GM23338 (cell line): ENCODE results near the gene CIC. TPM values are rescaled to one million over a fixed set of nuclear protein-coding genes. Genes with fewer than 3 reads are reported as not detected.

Experiments
- ATAC-seq: fragments of 200-7000 bp; cut with Tn5 transposase; 3 replicates; pipeline ENCODE4 v1.9.1; 2020
- DNase-seq: peaks from one replicate; pipeline ENCODE4 v3.0.0-alpha.2; 2015; ENCODE audit warnings: low spot score
- H2AFZ ChIP-seq: fragments of 200-600 bp; sonication (generic); 2 replicates; pipeline ENCODE4 v1.8.0; 2016; ENCODE audit warnings: antibody characterized with exemption, mild to moderate bottlenecking, moderate library complexity
- H3F3A ChIP-seq: fragments of 200-600 bp; sonication (generic); replicated peaks from 2 replicates; pipeline ENCODE4 v1.8.0; 2017; ENCODE audit warnings: antibody characterized with exemption, mixed run types, low read depth
- H3K27ac ChIP-seq: fragments of 200-600 bp; sonication (generic); 2 replicates; pipeline ENCODE4 v1.6.1; 2016; ENCODE audit warnings: low read depth
- H3K27me3 ChIP-seq: fragments of 200-600 bp; sonication (generic); 2 replicates; pipeline ENCODE4 v1.8.0; 2016; ENCODE audit warnings: mild to moderate bottlenecking, mixed run types, moderate library complexity; ENCODE audit not compliant: insufficient read depth
- H3K36me3 ChIP-seq: fragments of 200-600 bp; sonication (generic); 2 replicates; pipeline ENCODE4 v1.8.0; 2016; ENCODE audit warnings: mild to moderate bottlenecking; ENCODE audit not compliant: insufficient read depth
- H3K4me1 ChIP-seq: fragments of 200-600 bp; sonication (generic); 2 replicates; pipeline ENCODE4 v1.8.0; 2016; ENCODE audit warnings: mild to moderate bottlenecking, moderate library complexity; ENCODE audit not compliant: insufficient read depth
- H3K4me2 ChIP-seq: fragments of 200-600 bp; sonication (generic); 2 replicates; pipeline ENCODE4 v1.7.1; 2017; ENCODE audit warnings: mixed run types
- H3K4me3 ChIP-seq: fragments of 200-600 bp; sonication (generic); 2 replicates; pipeline ENCODE4 v1.6.1; 2016; ENCODE audit warnings: mixed run types
- H3K79me2 ChIP-seq: fragments of 200-600 bp; sonication (generic); replicated peaks from 2 replicates; pipeline ENCODE4 v1.8.0; 2017; ENCODE audit warnings: mild to moderate bottlenecking; ENCODE audit not compliant: insufficient read depth
- H3K9me2 ChIP-seq: fragments of 200-600 bp; sonication (generic); 2 replicates; pipeline ENCODE4 v1.8.0; 2017; ENCODE audit not compliant: insufficient read depth
- H4K20me1 ChIP-seq: fragments of 200-600 bp; sonication (generic); replicated peaks from 2 replicates; pipeline ENCODE4 v1.8.0; 2017; ENCODE audit warnings: mild to moderate bottlenecking; ENCODE audit not compliant: insufficient read depth
- H3K27ac Mint-ChIP-seq: 2 replicates; pipeline ENCODE4 v1.8.0; 2020; ENCODE audit warnings: inconsistent platforms, mild to moderate bottlenecking, moderate library complexity, mixed read lengths
- H3K27me3 Mint-ChIP-seq: 3 replicates; pipeline ENCODE4 v1.8.0; 2022; ENCODE audit warnings: low read depth, mild to moderate bottlenecking, moderate library complexity, mixed read lengths, inconsistent platforms; ENCODE audit not compliant: insufficient read depth, poor library complexity
- H3K36me3 Mint-ChIP-seq: 3 replicates; pipeline ENCODE4 v1.8.0; 2021; ENCODE audit warnings: low read depth, mild to moderate bottlenecking, inconsistent platforms, moderate library complexity, mixed read lengths
- H3K4me1 Mint-ChIP-seq: 3 replicates; pipeline ENCODE4 v1.8.0; 2020; ENCODE audit warnings: mild to moderate bottlenecking, inconsistent platforms, mixed read lengths
- H3K4me3 Mint-ChIP-seq: 3 replicates; pipeline ENCODE4 v1.8.0; 2021; ENCODE audit warnings: moderate library complexity, mild to moderate bottlenecking, inconsistent platforms, mixed read lengths
- H3K9me3 Mint-ChIP-seq: 3 replicates; pipeline ENCODE4 v1.8.0; 2020; ENCODE audit warnings: moderate library complexity, mild to moderate bottlenecking, inconsistent platforms, mixed read lengths
- CTCF ChIP-seq, 2 experiments: fragments of 200-600 bp in 1 of 2; sonication (generic) in 1 of 2; conservative IDR thresholded peaks; 2 replicates each; pipeline versions ENCODE4 v1.5.1 to v1.6.1; 2016 to 2017; ENCODE audit warnings: antibody characterized with exemption in 2 of 2, low read depth in 2 of 2, mild to moderate bottlenecking in 2 of 2, moderate library complexity in 1 of 2
- ETS1 ChIP-seq: IDR thresholded peaks from 2 replicates; pipeline ENCODE4 v1.6.1; 2016; ENCODE audit warnings: antibody characterized with exemption
- EZH2 ChIP-seq: fragments of 200-600 bp; sonication (generic); IDR thresholded peaks from one replicate; pipeline ENCODE4 v1.8.0; 2017; ENCODE audit warnings: antibody characterized with exemption, mild to moderate bottlenecking, low read depth; ENCODE audit not compliant: unreplicated experiment
- EZH2phosphoT487 ChIP-seq: fragments of 200-600 bp; sonication (generic); IDR thresholded peaks from one replicate; pipeline ENCODE4 v1.8.1; 2018; ENCODE audit warnings: antibody characterized with exemption; ENCODE audit not compliant: unreplicated experiment
- JUNB ChIP-seq: IDR thresholded peaks from one replicate; pipeline ENCODE4 v1.6.1; 2016; ENCODE audit warnings: antibody characterized with exemption; ENCODE audit not compliant: unreplicated experiment
- POLR2AphosphoS5 ChIP-seq: IDR thresholded peaks from 2 replicates; pipeline ENCODE4 v1.6.1; 2016; ENCODE audit warnings: antibody characterized with exemption, low read depth
- STAT1 ChIP-seq: IDR thresholded peaks from one replicate; pipeline ENCODE4 v1.6.1; 2016; ENCODE audit warnings: antibody characterized with exemption; ENCODE audit not compliant: unreplicated experiment
- ZNF462 ChIP-seq: fragments of 250-450 bp; sonication (Bioruptor Pico); IDR thresholded peaks from 2 replicates; pipeline ENCODE4 v1.5.0; 2020; ENCODE audit warnings: mild to moderate bottlenecking, moderate library complexity
- polyA plus RNA-seq: library from polyadenylated mRNA; unstranded; fragments of >200 nt; fragmentation: Nextera tagmentation; extraction: Ambion mirVana; gene quantifications from 2 replicates; pipeline ENCODE4 v1.2.1, GENCODE V29; 2016
- total RNA-seq: library from RNA; depleted of rRNA; stranded (reverse); fragments of >200 nt; shearing (Covaris generic); gene quantifications from 2 replicates; pipeline ENCODE4 v1.2.3, GENCODE V29; 2014

Gene CIC
- total and polyA plus RNA-seq, 2 experiments from 2014 or later, result 13.2 to 42.0 TPM

GRCh38 chr19:42277821-42278451 is 8.9 kb downstream of the CIC start:
- H4K20me1 ChIP-seq, result 0 out of 2 replicates have a peak, but pooled peaks cover 3% of the 10 kb centered on the region
- ATAC-seq (no peak), DNase-seq (no peak)
- H3K4me1 ChIP-seq, result peaks cover 22% of the 10 kb centered on the region
- Mint-ChIP-seq H3K27me3 (peaks cover 18% of the 10 kb centered on the region), H3K4me1 (peaks cover 26% of the 10 kb centered on the region), H3K4me3 (peak overlapping the region; percentile 2; the same call in 1 of the 3 replicates), H3K27ac (no peak overlapping the region), H3K9me3 (no peaks in the 10 kb centered on the region; the same call in 2 of the 3 replicates), H3K36me3 (peaks cover 7% of the 10 kb centered on the region; the same call in 2 of the 3 replicates)
- no peak overlapping the region for H3K4me3 ChIP-seq
- no peaks in the 10 kb centered on the region for H3K9me2 ChIP-seq
- peaks cover 11% of the 10 kb centered on the region; the same call in 1 of the 2 replicates for H3F3A ChIP-seq
- no peak overlapping the region for H2AFZ ChIP-seq
- no peak overlapping the region for H3K27ac ChIP-seq
- H3K27me3 ChIP-seq, result no peaks in the 10 kb centered on the region
- peaks cover under 1% of the 10 kb centered on the region; the same call in 1 of the 2 replicates for H3K79me2 ChIP-seq
- no peak overlapping the region for H3K4me2 ChIP-seq
- no peaks in the 10 kb centered on the region for H3K36me3 ChIP-seq
- TF ChIP-seq CTCF (conservative IDR thresholded peaks at IDR 0.05; ENCODE audit: low read depth in 2 of 2) (0 out of 4 replicates have a peak, but pooled peaks of 1 of the 2 experiments have one; percentile 16), POLR2AphosphoS5 (no peak)

GRCh38 chr19:42278452-42279154 is 9.6 kb downstream of the CIC start:
- Histone ChIP-seq H3K4me2 (no peak overlapping the region), H3K9me2 (no peaks in the 10 kb centered on the region), H3K4me1 (peaks cover 27% of the 10 kb centered on the region), H3K4me3 (no peak overlapping the region), H4K20me1 (0 out of 2 replicates have a peak, but pooled peaks cover 3% of the 10 kb centered on the region), H3K27ac (no peak overlapping the region), H3K27me3 (no peaks in the 10 kb centered on the region), H2AFZ (no peak overlapping the region), H3K79me2 (peaks cover 3% of the 10 kb centered on the region; the same call in 1 of the 2 replicates), H3K36me3 (no peaks in the 10 kb centered on the region), H3F3A (peaks cover 17% of the 10 kb centered on the region; the same call in 1 of the 2 replicates)
- DNase-seq (no peak), ATAC-seq (no peak)
- Mint-ChIP-seq H3K4me1 (peaks cover 26% of the 10 kb centered on the region), H3K27ac (no peak overlapping the region), H3K27me3 (peaks cover 18% of the 10 kb centered on the region), H3K36me3 (peaks cover 7% of the 10 kb centered on the region; the same call in 2 of the 3 replicates), H3K9me3 (no peaks in the 10 kb centered on the region; the same call in 2 of the 3 replicates), H3K4me3 (peak overlapping the region; percentile 73; the same call in 2 of the 3 replicates)
- TF ChIP-seq JUNB, result no peak
- TF ChIP-seq ETS1, result no peak
- TF ChIP-seq POLR2AphosphoS5, result no peak
- no peak for TF ChIP-seq EZH2
- TF ChIP-seq STAT1, result no peak
- no peak for TF ChIP-seq ZNF462 (CRISPR knock-in tag)
- TF ChIP-seq EZH2phosphoT487, result no peak
